HG02571 (cell line): ENCODE measurements around the gene CEP192.

Source experiments
- ATAC-seq: cut with Tn5 transposase; IDR thresholded peaks from one replicate; pipeline ENCODE4 v1.9.1; 2021; ENCODE audit warnings: mild to moderate bottlenecking, moderate library complexity; ENCODE audit not compliant: unreplicated experiment

The CEP192 gene

GRCh38 chr18:13136056-13136903 lies 145.1 kb downstream of the CEP192 start:
- no peak for ATAC-seq

- no peak for ATAC-seq
Measured at GRCh38 chr18:13136904-13137669, 145.9 kb downstream of the CEP192 start.

GRCh38 chr18:13137670-13138419 lies 146.7 kb downstream of the CEP192 start:
- ATAC-seq: no peak

GRCh38 chr18:13138420-13139139 lies 147.4 kb downstream of the CEP192 start:
- ATAC-seq: no peak

GRCh38 chr18:13139885-13140450 lies 148.8 kb downstream of the CEP192 start:
- no peak for ATAC-seq

- no peak for ATAC-seq
Measured at GRCh38 chr18:13141209-13141608, 150.0 kb downstream of the CEP192 start.

GRCh38 chr18:13145636-13146190 lies 154.6 kb downstream of the CEP192 start:
- no peak for ATAC-seq

GRCh38 chr18:13147130-13147529 lies 156.0 kb downstream of the CEP192 start:
- no peak for ATAC-seq

GRCh38 chr18:13151656-13152055 lies 160.5 kb downstream of the CEP192 start:
- ATAC-seq: no peak

- ATAC-seq: no peak
Measured at GRCh38 chr18:13158428-13158827, 167.3 kb downstream of the CEP192 start.

- ATAC-seq: no peak
Measured at GRCh38 chr18:13159579-13159978, 168.4 kb downstream of the CEP192 start.

- ATAC-seq: no peak
Measured at GRCh38 chr18:13161276-13161899, 170.2 kb downstream of the CEP192 start.

- no peak for ATAC-seq
Measured at GRCh38 chr18:13163167-13163927, 172.2 kb downstream of the CEP192 start.

- ATAC-seq: no peak
Measured at GRCh38 chr18:13164406-13164805, 173.2 kb downstream of the CEP192 start.

- no peak for ATAC-seq
Measured at GRCh38 chr18:13165636-13166423, 174.7 kb downstream of the CEP192 start.

GRCh38 chr18:13173578-13174145 lies 182.5 kb downstream of the CEP192 start:
- ATAC-seq: no peak
